Calu3 (cell line): Measurements from ENCODE around the gene AP1S1. TPM values are rescaled to one million over a fixed set of nuclear protein-coding genes. Genes with fewer than 3 reads are reported as not detected.
A peak's percentile ranks its signal among the peaks of the same experiment; 100 is the strongest.

ENCODE experiments used
- BruUV-seq: library from RNA; stranded (reverse); fragments of 400-500 nt; replicated peaks from 2 replicates; lab custom pipeline; 2021; lab: Mats Ljungman, UMichigan
- CTCF ChIA-PET: fragments of 300-600 bp; sonication (Branson Sonifier 250); formaldehyde crosslinking; loops from one replicate; lab custom pipeline; 2022; ENCODE audit warnings: antibody characterized with exemption; lab: Charles Lee
- DNase-seq: peaks from one replicate; pipeline ENCODE4 v3.0.0; 2022
- H3K27ac Mint-ChIP-seq: one replicate; pipeline ENCODE4 v1.8.0; 2022; ENCODE audit warnings: mixed read lengths; ENCODE audit not compliant: unreplicated experiment
- H3K27me3 Mint-ChIP-seq: one replicate; pipeline ENCODE4 v1.8.0; 2022; ENCODE audit warnings: mixed read lengths; ENCODE audit not compliant: unreplicated experiment
- H3K36me3 Mint-ChIP-seq: one replicate; pipeline ENCODE4 v1.8.0; 2022; ENCODE audit warnings: mild to moderate bottlenecking, moderate library complexity, mixed read lengths; ENCODE audit not compliant: insufficient read depth, unreplicated experiment
- H3K4me1 Mint-ChIP-seq: one replicate; pipeline ENCODE4 v1.8.0; 2022; ENCODE audit warnings: mild to moderate bottlenecking, low read depth, mixed read lengths; ENCODE audit not compliant: unreplicated experiment
- H3K4me3 Mint-ChIP-seq: one replicate; pipeline ENCODE4 v1.8.0; 2022; ENCODE audit warnings: mild to moderate bottlenecking, low read depth, moderate library complexity, mixed read lengths; ENCODE audit not compliant: unreplicated experiment
- H3K9me3 Mint-ChIP-seq: one replicate; pipeline ENCODE4 v1.8.0; 2022; ENCODE audit warnings: low read depth, mixed read lengths; ENCODE audit not compliant: unreplicated experiment
- intact Hi-C: fragments of 100-400 bp; cut with micrococcal nuclease; formaldehyde crosslinking; loops from one replicate; pipeline ENCODE4 v1.10.0; 2022; ENCODE audit not compliant: unreplicated experiment
- total RNA-seq: library from RNA; stranded (reverse); gene quantifications from 2 replicates; pipeline ENCODE4 v1.2.3, GENCODE V29; 2022
- TF ChIP-seq, protein P1 (sequence below): fragments of 200-600 bp; IDR thresholded peaks from one replicate; pipeline ENCODE4 v1.8.0; 2022; ENCODE audit warnings: antibody characterized with exemption; ENCODE audit not compliant: unreplicated experiment

Gene AP1S1
- total RNA-seq, 1 experiment from 2014 or later: 45.6 TPM

DNA sequence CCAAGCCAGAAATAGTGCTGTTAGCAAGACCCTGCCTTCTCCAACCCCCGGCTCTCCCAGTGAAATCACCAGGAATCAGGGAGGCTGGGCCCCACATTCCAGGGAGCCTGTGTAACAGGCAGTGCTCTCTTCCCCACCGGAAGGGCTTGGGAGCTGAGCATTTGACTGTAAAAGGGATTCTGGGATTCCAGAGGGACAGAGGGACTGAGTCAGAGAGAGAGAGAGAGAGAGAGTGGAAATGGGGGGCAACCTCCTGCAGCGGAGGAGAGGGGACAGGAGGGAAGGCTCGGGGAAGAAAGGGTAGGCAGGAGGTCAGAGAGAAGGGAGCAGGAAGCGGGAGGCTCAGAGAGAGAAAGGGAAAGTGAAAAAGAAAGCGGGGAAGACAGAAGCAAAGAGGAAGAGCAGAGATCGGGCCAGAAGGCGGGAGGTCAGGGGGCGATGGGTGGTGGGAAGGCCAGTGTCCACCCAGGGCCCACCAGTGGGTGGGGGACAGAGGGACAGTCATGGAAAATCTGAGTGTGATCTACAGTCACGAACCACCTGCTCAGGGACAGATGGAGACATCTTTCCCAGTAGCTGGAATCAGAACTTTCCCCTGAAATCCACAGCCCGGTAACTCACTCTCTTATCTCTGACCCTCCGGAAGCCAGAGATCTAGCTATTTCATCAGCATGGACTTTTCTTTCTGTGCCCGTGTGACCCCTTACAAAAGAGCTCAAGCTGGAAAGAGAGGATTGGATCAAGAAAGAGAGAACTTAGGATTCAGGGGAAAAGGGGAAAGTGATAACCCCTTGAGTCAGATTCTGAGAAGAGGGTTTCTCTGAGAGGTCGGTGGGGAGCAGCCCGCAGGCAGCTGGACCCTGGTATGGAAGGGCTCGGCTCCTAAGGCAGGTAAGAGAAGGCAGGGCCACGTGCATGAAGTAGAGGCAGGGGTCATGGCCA, 32.0 kb upstream of the AP1S1 start:
- intact Hi-C loops: no loop called here
- Mint-ChIP-seq H3K27me3 (no peaks in the 10 kb centered on the region), H3K4me3 (peak overlapping the region; percentile 55), H3K27ac (peak overlapping the region; percentile 95), H3K4me1 (peaks cover 14% of the 10 kb centered on the region), H3K9me3 (no peaks in the 10 kb centered on the region), H3K36me3 (no peaks in the 10 kb centered on the region)
- BruUV-seq: no TSS peak
- TF ChIP-seq, protein P1, sequence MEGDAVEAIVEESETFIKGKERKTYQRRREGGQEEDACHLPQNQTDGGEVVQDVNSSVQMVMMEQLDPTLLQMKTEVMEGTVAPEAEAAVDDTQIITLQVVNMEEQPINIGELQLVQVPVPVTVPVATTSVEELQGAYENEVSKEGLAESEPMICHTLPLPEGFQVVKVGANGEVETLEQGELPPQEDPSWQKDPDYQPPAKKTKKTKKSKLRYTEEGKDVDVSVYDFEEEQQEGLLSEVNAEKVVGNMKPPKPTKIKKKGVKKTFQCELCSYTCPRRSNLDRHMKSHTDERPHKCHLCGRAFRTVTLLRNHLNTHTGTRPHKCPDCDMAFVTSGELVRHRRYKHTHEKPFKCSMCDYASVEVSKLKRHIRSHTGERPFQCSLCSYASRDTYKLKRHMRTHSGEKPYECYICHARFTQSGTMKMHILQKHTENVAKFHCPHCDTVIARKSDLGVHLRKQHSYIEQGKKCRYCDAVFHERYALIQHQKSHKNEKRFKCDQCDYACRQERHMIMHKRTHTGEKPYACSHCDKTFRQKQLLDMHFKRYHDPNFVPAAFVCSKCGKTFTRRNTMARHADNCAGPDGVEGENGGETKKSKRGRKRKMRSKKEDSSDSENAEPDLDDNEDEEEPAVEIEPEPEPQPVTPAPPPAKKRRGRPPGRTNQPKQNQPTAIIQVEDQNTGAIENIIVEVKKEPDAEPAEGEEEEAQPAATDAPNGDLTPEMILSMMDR: no peak
- DNase-seq: peak; percentile 31
- CTCF ChIA-PET: interaction anchor here (0.8 to 1.3 kb wide), 2 partner anchors 37 to 233 kb away, joined by 3 to 5 read pairs; partner anchors contain the start of genes TRIM56 and UFSP1

DNA sequence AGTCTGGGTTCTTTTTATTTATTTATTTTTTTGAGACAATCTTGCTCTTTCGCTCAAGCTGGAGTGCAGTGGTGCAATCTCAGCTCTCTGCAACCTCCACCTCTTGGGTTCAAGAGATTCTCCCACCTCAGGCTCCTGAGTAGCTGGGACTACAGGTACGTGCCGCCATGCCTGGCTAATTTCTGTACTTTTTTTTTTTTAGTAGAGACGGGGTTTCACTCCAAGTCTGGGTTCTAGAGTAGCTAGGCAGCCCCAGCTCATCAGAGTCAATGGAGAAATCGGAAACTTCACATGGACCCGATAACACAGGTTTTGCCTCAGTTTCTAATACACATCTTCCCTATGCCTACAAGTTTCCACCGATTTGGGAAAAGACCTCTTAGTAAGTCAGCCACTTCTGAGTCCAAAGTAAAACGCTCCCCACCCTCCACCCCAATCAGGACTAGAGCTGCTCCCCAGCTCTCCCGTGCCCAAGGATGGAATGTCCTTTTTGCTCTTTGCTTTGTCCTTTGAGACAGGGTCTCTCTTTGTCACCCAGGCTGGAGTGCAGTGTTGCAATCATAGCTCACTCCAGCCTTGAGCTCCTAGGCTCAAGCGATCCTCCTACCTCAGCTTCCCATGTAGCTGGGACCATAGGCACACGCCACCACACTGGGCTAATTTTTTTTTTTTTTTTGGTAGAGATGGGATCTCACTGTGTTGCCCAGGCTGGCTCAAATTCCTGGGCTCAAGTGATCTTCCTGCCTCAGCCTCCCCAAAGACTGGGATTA, 31.2 kb upstream of the AP1S1 start:
- no peak overlapping the region for H3K27ac Mint-ChIP-seq
- H3K4me1 Mint-ChIP-seq: peaks cover 21% of the 10 kb centered on the region
- TF ChIP-seq, protein P1: no peak

DNA sequence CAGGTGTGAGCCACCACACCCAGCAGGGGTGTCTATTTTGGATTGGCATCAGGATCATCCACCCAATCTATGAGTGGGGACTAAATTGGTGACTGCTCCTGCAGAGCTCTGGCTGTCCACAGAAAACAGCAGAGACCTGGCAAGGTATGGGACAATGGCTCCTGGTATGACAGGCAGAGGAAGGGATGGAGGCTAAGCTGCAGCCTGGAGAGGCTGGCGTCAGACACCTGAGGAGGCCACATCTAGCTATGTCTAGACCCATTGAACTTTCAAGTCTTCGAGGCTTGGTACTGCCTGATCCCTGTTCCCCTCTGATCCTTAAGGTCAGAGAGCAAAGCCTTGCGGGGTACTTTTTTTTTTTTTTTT, 30.6 kb upstream of the AP1S1 start:
- Mint-ChIP-seq H3K27ac (no peak overlapping the region), H3K36me3 (no peaks in the 10 kb centered on the region), H3K4me1 (peaks cover 21% of the 10 kb centered on the region), H3K9me3 (no peaks in the 10 kb centered on the region), H3K27me3 (no peaks in the 10 kb centered on the region), H3K4me3 (no peak overlapping the region)
- DNase-seq: no peak
- intact Hi-C loops: no loop called here
- no TSS peak for BruUV-seq
- CTCF ChIA-PET: interaction anchor here (0.5 to 1.3 kb wide), 4 partner anchors 19 to 152 kb away, joined by 3 read pairs; partner anchors contain the start of gene TRIM56
- TF ChIP-seq, protein P1: no peak

More for the DNA sequence above, 31.2 kb upstream of the AP1S1 start:
- Mint-ChIP-seq H3K9me3 (no peaks in the 10 kb centered on the region), H3K36me3 (no peaks in the 10 kb centered on the region), H3K4me3 (no peak overlapping the region), H3K27me3 (no peaks in the 10 kb centered on the region)
- CTCF ChIA-PET: interaction anchor here (0.6 to 1.3 kb wide), 3 partner anchors 38 to 152 kb away, joined by 3 read pairs; partner anchors contain the start of gene TRIM56
- no peak for DNase-seq
- BruUV-seq: no TSS peak
- intact Hi-C loops: no loop called here

DNA sequence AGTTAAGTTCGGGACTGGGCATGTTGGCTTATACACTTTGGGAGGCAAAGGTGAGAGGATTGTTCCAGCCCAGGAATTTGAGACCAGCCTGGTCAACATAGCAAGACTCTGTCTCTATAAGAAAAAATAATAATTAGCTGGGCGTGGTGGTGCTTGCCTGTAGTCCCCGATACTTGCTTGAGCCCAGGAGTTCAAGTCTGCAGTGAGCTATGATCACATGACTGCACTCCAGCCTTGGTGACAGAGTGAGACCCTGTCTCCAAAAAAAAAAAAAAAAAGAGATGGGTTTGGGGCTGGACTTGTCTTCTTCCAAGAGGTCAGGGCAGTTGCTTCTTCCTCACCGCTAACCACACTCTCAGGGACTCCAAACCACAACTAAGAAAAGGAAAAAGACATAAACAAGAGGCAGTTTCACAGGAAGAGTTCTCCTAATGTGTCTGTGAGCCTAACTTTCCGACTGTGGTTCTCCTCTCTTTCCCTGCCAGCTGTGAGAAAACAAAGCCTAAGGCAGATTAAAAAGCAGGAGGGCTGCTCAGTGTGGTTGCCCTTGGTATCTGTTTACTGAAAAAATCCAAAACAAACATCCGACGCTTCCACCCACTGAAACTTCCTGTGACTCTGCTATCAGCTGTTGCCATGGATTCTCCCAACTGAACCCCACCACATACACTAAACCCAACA, 29.8 kb upstream of the AP1S1 start:
- Mint-ChIP-seq H3K4me3 (no peak overlapping the region), H3K4me1 (peaks cover 21% of the 10 kb centered on the region)
- no TSS peak for BruUV-seq

More for the DNA sequence above, 29.8 kb upstream of the AP1S1 start:
- TF ChIP-seq, protein P1: no peak
- Mint-ChIP-seq H3K9me3 (no peaks in the 10 kb centered on the region), H3K27me3 (no peaks in the 10 kb centered on the region), H3K36me3 (no peaks in the 10 kb centered on the region), H3K27ac (no peak overlapping the region)
- no peak for DNase-seq
- CTCF ChIA-PET: no interaction called here
- intact Hi-C loops: no loop called here
